ENCODE data around the gene SMCO4.

GRCh38 chr11:93512073-93512475, 31.1 kb downstream of the SMCO4 start:
- TF ChIP-seq TARDBP (IDR thresholded peaks at IDR 0.05) (no peak), L3MBTL2 (conservative IDR thresholded peaks at IDR 0.05) (no peak), ELF4 (IDR thresholded peaks at IDR 0.05) (no peak), BHLHE40 (IDR thresholded peaks at IDR 0.05; ENCODE audit: borderline replicate concordance) (no peak), HDGF (IDR thresholded peaks at IDR 0.05; ENCODE audit: borderline replicate concordance) (no peak), SP1 (IDR thresholded peaks at IDR 0.05) (no peak), FOXA1 (IDR thresholded peaks at IDR 0.05) (no peak), CTBP1 (IDR thresholded peaks at IDR 0.05; ENCODE audit: borderline replicate concordance) (no peak), FOXM1 (IDR thresholded peaks at IDR 0.05; ENCODE audit: borderline replicate concordance) (no peak), SUZ12 (IDR thresholded peaks at IDR 0.05) (no peak), FOXK2 (IDR thresholded peaks at IDR 0.05) (no peak), NFRKB (IDR thresholded peaks at IDR 0.05) (no peak)
- TF ChIP-seq, protein P1, sequence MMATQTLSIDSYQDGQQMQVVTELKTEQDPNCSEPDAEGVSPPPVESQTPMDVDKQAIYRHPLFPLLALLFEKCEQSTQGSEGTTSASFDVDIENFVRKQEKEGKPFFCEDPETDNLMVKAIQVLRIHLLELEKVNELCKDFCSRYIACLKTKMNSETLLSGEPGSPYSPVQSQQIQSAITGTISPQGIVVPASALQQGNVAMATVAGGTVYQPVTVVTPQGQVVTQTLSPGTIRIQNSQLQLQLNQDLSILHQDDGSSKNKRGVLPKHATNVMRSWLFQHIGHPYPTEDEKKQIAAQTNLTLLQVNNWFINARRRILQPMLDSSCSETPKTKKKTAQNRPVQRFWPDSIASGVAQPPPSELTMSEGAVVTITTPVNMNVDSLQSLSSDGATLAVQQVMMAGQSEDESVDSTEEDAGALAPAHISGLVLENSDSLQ (IDR thresholded peaks at IDR 0.05): no peak

All from HEK293T (cell line).